NCI-H510A (cell line): ENCODE results near the gene LITAFD.
"Not testable (repeated sequence)": the region's sequence is repeated elsewhere in the genome, so short reads cannot be mapped to it uniquely, and the experiment has no call there.

Experiments
- DNase-seq: peaks from one replicate; lab custom pipeline; 2025; lab: John Stamatoyannopoulos, UW

Gene LITAFD

GRCh38 chr16:8858994-8859912, 22.9 kb upstream of the LITAFD start:
- no peak for DNase-seq

DNA sequence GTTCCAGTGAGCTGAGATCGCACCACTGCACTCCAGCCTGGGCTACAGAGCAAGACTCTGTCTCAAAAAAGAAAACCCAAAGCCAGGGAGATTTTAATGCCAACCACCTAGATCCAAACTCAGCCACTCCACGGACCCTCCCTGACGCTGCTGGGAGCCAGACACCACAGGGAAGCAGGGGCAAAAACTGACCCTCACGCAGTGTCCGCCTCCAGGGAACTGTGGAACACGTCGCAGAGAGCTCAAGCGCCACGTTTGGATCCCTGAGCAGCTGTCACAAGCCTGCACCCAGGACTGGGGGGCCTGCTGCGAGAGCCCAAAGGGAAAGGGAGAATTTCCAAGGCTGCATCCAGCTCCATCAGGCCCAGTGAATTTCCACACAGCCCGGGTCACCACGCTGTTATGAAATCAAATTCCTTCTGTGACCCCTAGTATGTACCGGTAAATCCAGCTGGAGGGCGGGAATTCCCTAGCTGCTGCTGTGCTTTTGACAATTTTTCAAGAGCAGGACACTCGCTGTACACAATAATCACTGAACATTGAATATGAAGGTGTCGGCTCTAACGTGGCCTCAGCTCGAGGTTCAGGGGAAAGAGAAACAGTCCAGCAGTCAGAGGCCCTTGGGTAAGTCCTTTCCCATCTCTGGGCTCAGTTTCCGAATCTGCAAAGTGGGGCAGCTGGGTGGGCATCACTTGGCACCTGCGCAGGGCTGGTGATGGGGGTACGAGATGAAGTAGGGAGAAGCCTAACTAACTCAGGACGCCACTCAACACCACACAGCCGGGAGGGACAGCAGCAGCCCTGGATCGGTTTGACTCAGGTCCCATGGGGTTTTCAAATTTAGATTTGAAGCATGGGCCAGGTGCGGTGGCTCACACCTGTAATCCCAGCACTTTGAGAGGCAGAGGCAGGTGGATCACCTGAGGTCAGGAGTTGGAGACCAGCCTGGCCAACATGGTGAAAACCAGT, 22.0 kb upstream of the LITAFD start:
- no peak for DNase-seq

- DNase-seq, result no peak
Measured at GRCh38 chr16:8861563-8862308, 20.4 kb upstream of the LITAFD start.

GRCh38 chr16:8862309-8863130, 19.6 kb upstream of the LITAFD start:
- no peak for DNase-seq

GRCh38 chr16:8863594-8864424, 18.3 kb upstream of the LITAFD start:
- DNase-seq, result no peak

GRCh38 chr16:8864480-8865110, 17.6 kb upstream of the LITAFD start:
- no peak for DNase-seq

DNA sequence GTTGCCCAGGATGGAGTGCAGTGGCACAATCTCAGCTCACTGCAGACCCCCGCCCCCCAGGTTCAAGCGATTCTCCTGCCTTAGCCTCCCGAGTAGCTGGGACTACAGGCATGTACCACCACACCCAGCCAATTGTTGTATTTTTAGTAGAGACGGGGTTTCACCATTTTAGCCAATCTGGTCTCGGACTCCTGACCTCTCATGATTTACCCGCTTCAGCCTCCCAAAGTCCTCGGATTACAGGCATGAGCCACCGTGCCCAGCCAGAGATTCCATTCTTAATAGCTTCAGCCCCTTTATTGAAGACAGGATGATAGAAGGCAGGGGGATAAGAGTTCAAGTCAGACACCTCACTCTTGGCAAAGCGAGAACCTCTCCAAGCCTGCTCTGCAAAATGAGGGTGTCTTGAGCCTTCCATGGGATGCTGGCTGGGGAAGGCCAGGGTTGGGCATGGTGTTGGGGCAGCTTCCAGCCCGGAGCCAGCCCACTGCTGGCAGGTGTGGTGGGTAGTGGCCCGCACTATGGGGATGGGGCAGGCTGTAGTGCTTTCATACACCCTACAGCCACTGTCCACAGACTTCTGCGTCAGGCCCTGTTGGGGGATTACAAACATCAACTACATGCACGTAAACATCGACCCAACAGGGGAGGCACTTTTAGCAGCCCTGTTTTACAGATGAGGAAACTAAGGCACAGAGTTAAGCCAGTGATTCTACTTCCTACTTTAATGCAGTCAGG, 16.8 kb upstream of the LITAFD start:
- DNase-seq, result no peak

- DNase-seq, result no peak
Measured at GRCh38 chr16:8866118-8866883, 15.8 kb upstream of the LITAFD start.

DNA sequence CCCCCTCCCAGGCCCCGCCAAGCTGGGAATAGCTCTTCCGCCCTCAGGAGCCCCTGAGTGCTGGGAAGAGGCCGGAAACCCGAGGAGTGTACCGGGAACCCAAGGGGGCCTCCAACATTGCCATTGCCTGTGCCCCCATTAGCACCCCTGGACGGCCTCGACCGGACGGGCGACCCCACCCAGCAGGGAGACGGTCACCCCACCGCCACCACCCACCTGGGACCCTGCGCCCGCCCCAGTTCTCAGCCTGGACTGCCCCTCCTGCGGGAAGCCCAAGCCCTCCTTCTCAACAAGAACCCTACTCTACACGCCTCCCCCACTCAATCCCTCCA, 15.3 kb upstream of the LITAFD start:
- DNase-seq, result no peak

- no peak for DNase-seq
Measured at GRCh38 chr16:8867216-8867931, 14.8 kb upstream of the LITAFD start.

DNA sequence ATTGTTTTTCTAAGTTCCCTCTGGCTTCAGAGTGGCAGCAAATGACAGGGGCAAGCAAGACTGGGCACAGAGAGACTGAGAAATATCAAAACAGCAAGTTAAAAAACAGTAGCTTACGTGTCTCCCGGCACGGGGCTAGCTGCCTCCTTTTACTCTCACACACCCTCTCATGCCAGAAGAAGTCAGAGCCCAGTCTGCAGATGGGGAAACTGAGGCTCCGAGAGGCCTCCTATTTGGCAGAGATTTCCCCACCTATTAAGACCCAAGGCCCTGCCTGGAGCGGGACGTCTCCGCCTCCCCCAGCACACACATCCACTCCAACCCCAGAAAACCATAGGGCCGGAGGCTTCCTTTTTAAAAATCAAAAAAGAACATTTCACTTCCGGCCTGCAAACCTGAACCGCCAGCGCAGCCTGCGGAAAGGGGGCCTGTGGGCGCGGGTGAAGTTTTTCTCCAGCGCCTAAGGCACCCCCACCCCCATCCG, 14.2 kb upstream of the LITAFD start:
- no peak for DNase-seq

- DNase-seq, result peak; percentile 74
Measured at GRCh38 chr16:8868416-8869211, 13.5 kb upstream of the LITAFD start, which contains the start of gene CARHSP1. CARHSP1 (minus strand) TSS chr16:8869006; CDS start chr16:8859328, 9,678 bp downstream.

DNA sequence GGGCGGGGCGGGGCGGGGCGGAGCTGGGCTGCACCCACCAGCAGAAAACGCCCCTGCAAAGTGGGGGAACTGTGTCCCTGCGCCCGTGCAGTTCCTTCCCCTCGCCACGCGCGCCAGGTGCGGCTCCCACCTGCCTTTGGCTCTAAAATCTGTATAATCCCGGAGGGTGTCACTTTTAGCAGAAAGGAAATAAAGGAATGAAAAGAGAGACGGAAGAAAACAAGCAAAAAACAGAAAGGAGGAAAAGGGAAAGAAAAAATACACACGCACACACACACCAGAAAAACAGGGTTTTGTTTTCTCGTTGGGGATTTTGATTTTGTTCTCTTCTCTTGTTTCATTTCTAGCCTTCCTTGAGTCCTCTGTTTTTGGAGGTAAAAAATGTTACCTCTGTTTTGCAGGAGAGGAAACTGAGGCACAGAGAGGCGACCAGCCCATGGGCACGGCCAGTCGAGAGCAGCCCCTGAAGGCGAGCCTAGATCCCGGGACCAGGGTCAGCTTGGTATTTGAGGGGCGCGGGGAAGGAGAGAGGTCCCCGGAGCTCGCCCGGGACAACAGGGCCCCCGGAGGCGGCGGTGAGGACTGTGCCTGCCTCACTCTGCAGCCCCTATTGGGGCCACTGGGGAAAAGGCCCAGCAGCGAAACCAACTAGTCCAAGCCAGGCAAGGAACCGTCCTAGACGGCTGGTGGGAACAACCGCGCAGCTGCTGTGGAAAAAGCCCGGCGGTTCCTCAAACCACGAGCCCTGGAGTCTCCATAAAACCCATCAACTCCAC, 12.8 kb upstream of the LITAFD start:
- no peak for DNase-seq

DNA sequence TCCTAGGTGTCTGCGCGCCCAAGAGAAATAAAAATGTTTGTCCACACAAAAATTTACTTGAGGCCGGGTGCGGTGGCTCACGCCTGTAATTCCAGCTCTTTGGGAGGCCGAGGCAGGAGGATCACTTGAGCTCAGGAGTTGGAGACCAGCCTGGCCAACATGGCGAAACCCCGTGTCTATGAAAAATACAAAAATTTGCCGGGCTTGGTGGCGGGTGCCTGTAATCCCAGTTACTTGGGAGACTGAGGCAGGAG, 12.2 kb upstream of the LITAFD start:
- DNase-seq, result not testable (repeated sequence)

DNA sequence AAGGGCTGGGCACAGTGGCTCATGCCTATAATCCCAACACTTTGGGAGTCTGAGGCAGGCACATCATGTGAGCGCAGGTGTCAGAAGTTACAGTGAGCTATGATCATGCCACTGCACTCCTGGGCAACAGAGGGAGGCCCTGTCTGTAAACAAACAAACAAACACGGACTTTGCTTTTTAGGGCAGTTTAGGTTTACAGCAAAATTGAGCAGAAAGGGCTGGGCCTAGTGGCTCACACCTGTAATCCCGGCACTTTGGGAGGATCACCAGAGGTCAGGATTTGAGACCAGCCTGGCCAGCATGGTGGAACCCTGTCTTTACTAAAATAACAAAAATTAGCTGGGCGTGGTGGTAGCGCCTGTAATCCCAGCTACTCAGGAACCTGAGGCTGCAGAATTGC, 10.1 kb upstream of the LITAFD start:
- DNase-seq, result no peak
